H9 (cell line): Measurements from ENCODE around the gene EPYC. TPM values are rescaled to one million over a fixed set of nuclear protein-coding genes. Genes with fewer than 3 reads are reported as not detected.

Experiments
- DNase-seq: peaks from one replicate; pipeline ENCODE4 v3.0.0-alpha.2; 2017
- H2AFZ ChIP-seq: one replicate; pipeline ENCODE4 v1.6.1; 2013; ENCODE audit warnings: mild to moderate bottlenecking, low read length, control low read depth, moderate library complexity
- H2AK5ac ChIP-seq: 2 replicates; pipeline ENCODE4 v1.6.1; 2013; ENCODE audit warnings: low read length, control low read depth, mixed read lengths; ENCODE audit not compliant: insufficient read length
- H2BK120ac ChIP-seq: one replicate; pipeline ENCODE4 v1.6.1; 2013; ENCODE audit warnings: low read depth, mild to moderate bottlenecking, low read length, control low read depth, inconsistent platforms; ENCODE audit not compliant: poor library complexity, severe bottlenecking
- H2BK12ac ChIP-seq: 2 replicates; pipeline ENCODE4 v1.6.1; 2013; ENCODE audit warnings: low read length, control low read depth, mixed read lengths, low read depth; ENCODE audit not compliant: insufficient read length
- H2BK15ac ChIP-seq: 2 replicates; pipeline ENCODE4 v1.6.1; 2013; ENCODE audit warnings: low read depth, low read length, control low read depth
- H2BK20ac ChIP-seq: one replicate; pipeline ENCODE4 v1.6.1; 2013; ENCODE audit warnings: low read depth, mild to moderate bottlenecking, low read length, control low read depth, inconsistent platforms; ENCODE audit not compliant: poor library complexity, severe bottlenecking
- H2BK5ac ChIP-seq: 2 replicates; pipeline ENCODE4 v1.6.1; 2013; ENCODE audit warnings: low read length, control low read depth, mixed read lengths; ENCODE audit not compliant: insufficient read length
- H3K14ac ChIP-seq: 2 replicates; pipeline ENCODE4 v1.6.1; 2013; ENCODE audit warnings: low read length, control low read depth; ENCODE audit not compliant: insufficient read depth
- H3K18ac ChIP-seq: 2 replicates; pipeline ENCODE4 v1.6.1; 2013; ENCODE audit warnings: low read depth, mild to moderate bottlenecking, mixed read lengths, low read length, control low read depth; ENCODE audit not compliant: insufficient read length
- H3K23ac ChIP-seq: 2 replicates; pipeline ENCODE4 v1.6.1; 2013; ENCODE audit warnings: low read length, control low read depth, mixed read lengths, low read depth; ENCODE audit not compliant: insufficient read length
- H3K23me2 ChIP-seq: 2 replicates; pipeline ENCODE4 v1.6.1; 2013; ENCODE audit warnings: low read depth, mild to moderate bottlenecking, mixed read lengths, low read length, control low read depth; ENCODE audit not compliant: insufficient read length, poor library complexity, severe bottlenecking
- H3K27ac ChIP-seq: 2 replicates; pipeline ENCODE4 v1.5.1; 2013; ENCODE audit warnings: low read length, control low read depth, mixed read lengths, low read depth; ENCODE audit not compliant: insufficient read length
- H3K27me3 ChIP-seq: 2 replicates; pipeline ENCODE4 v1.6.1; 2013; ENCODE audit warnings: low read length, control low read depth, inconsistent platforms; ENCODE audit not compliant: insufficient read depth
- H3K4ac ChIP-seq: 2 replicates; pipeline ENCODE4 v1.6.1; 2013; ENCODE audit warnings: low read depth, mild to moderate bottlenecking, control low read depth, inconsistent platforms, low read length, moderate library complexity
- H3K4me1 ChIP-seq: 2 replicates; pipeline ENCODE4 v1.6.1; 2013; ENCODE audit warnings: low read length, control low read depth, inconsistent platforms; ENCODE audit not compliant: insufficient read depth
- H3K4me2 ChIP-seq: 2 replicates; pipeline ENCODE4 v1.6.1; 2013; ENCODE audit warnings: low read length, control low read depth, mixed read lengths; ENCODE audit not compliant: insufficient read length, insufficient read depth
- H3K56ac ChIP-seq: 2 replicates; pipeline ENCODE4 v1.6.1; 2013; ENCODE audit warnings: low read depth, mild to moderate bottlenecking, mixed read lengths, low read length, control low read depth; ENCODE audit not compliant: insufficient read length
- H3K79me1 ChIP-seq: 2 replicates; pipeline ENCODE4 v1.6.1; 2013; ENCODE audit warnings: low read depth, mild to moderate bottlenecking, moderate library complexity, low read length, control low read depth, inconsistent platforms; ENCODE audit not compliant: insufficient read depth, poor library complexity, severe bottlenecking
- H3K79me2 ChIP-seq: 2 replicates; pipeline ENCODE4 v1.6.1; 2013; ENCODE audit warnings: low read length, control low read depth, inconsistent platforms; ENCODE audit not compliant: insufficient read depth
- H3K9ac ChIP-seq: 2 replicates; pipeline ENCODE4 v1.6.1; 2013; ENCODE audit warnings: low read length, control low read depth, mixed read lengths; ENCODE audit not compliant: insufficient read length; ENCODE audit errors: extremely low read depth
- H3K9me3 ChIP-seq: one replicate; pipeline ENCODE4 v1.6.1; 2013; ENCODE audit warnings: low read depth, low read length, inconsistent platforms; ENCODE audit not compliant: control insufficient read depth
- H3T11ph ChIP-seq: one replicate; pipeline ENCODE4 v1.6.1; 2013; ENCODE audit warnings: mild to moderate bottlenecking, low read length, control low read depth, inconsistent platforms
- H4K20me1 ChIP-seq: one replicate; pipeline ENCODE4 v1.6.1; 2013; ENCODE audit not compliant: control insufficient read depth, insufficient read length, insufficient read depth
- H4K5ac ChIP-seq: 2 replicates; pipeline ENCODE4 v1.6.1; 2013; ENCODE audit warnings: low read depth, mild to moderate bottlenecking, mixed read lengths, low read length, control low read depth; ENCODE audit not compliant: insufficient read length
- H4K8ac ChIP-seq: replicated peaks from 2 replicates; pipeline ENCODE4 v1.6.1; 2013; ENCODE audit warnings: low read length, control low read depth, mixed read lengths, low read depth; ENCODE audit not compliant: insufficient read length
- H4K91ac ChIP-seq: 2 replicates; pipeline ENCODE4 v1.6.1; 2013; ENCODE audit warnings: low read depth, mild to moderate bottlenecking, moderate library complexity, mixed read lengths, low read length, control low read depth; ENCODE audit not compliant: insufficient read length
- H3K27ac Mint-ChIP-seq, 3 experiments: 2 replicates in 2 of 3; 3 replicates in 1 of 3; pipeline ENCODE4 v1.8.0; 2020 to 2021; ENCODE audit warnings: mixed read lengths in 3 of 3, mild to moderate bottlenecking in 1 of 3, moderate library complexity in 1 of 3
- H3K27me3 Mint-ChIP-seq: 2 replicates; pipeline ENCODE4 v1.8.0; 2021; ENCODE audit warnings: low read depth, mild to moderate bottlenecking, moderate library complexity, mixed read lengths
- H3K36me3 Mint-ChIP-seq, 3 experiments: 2 replicates in 2 of 3; 3 replicates in 1 of 3; pipeline ENCODE4 v1.8.0; 2020 to 2021; ENCODE audit warnings: low read depth in 3 of 3, mixed read lengths in 3 of 3; ENCODE audit not compliant: insufficient read depth in 1 of 3
- H3K4me1 Mint-ChIP-seq, 2 experiments: 2 replicates each; pipeline ENCODE4 v1.8.0; 2020; ENCODE audit warnings: mixed read lengths in 2 of 2
- H3K4me3 Mint-ChIP-seq, 2 experiments: 2 replicates in 1 of 2; 3 replicates in 1 of 2; pipeline ENCODE4 v1.8.0; 2020 to 2021; ENCODE audit warnings: mild to moderate bottlenecking in 2 of 2, mixed read lengths in 2 of 2, moderate library complexity in 1 of 2
- H3K9me3 Mint-ChIP-seq, 2 experiments: 2 replicates in 1 of 2; 3 replicates in 1 of 2; pipeline ENCODE4 v1.8.0; 2020; ENCODE audit warnings: mild to moderate bottlenecking in 2 of 2, mixed read lengths in 2 of 2, moderate library complexity in 1 of 2
- CTCF ChIP-seq: fragments of 200-600 bp; sonication (generic); conservative IDR thresholded peaks from 3 replicates; pipeline ENCODE4 v1.8.0; 2021; ENCODE audit warnings: antibody characterized with exemption, mild to moderate bottlenecking
- WGBS: extraction: QIAGEN DNeasy Blood & Tissue Kit; methylation state at CpG from one replicate; pipeline ENCODE4 v1.1.7; 2013; ENCODE audit warnings: missing lambda C conversion rate, low lambda C conversion rate, mixed read lengths; ENCODE audit not compliant: insufficient read length; ENCODE audit errors: extremely low coverage; 5-methylcytosine and 5-hydroxymethylcytosine counted together
- total RNA-seq: library from RNA; stranded (reverse); gene quantifications from 2 replicates; pipeline ENCODE4 v1.2.1, GENCODE V29; 2021

The EPYC gene
- total RNA-seq, 1 experiment from 2014 or later, result not detected

DNA sequence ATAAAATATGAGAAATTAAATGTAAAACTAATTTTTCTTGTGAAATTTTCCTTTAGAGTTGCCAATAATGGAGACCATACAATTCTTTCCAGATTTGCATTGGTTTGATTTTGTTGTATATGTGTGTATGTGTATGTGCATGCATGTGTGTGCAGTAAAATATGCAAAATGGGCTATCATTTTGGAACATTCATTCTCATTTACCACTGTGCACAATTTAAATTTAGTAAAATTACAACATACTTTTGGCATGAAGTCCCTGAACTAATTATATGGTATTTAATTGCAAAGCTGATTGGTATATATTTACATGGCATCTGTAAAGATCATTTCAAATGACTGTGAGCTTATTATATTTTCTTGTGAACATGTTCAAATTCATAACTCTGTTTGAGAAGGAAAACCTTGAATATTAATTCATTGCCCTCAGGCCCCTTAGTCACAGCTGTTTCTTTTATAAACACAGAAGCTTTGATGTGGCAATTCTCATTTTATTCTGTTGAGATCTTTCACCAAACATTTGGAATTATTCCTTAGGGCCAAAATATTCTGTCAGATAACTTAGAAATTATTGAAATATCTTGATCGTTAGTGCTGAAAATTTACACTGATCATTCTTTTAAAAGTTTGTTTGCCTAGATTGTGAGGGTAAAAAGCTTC is 35.5 kb upstream of the EPYC start:
- Histone ChIP-seq H3K79me1 (no peaks in the 10 kb centered on the region), H2BK5ac (no peak overlapping the region), H3K14ac (no peak overlapping the region), H2BK120ac (no peak overlapping the region), H3K4me1 (no peaks in the 10 kb centered on the region), H4K5ac (no peak overlapping the region), H3K27me3 (no peaks in the 10 kb centered on the region), H2AFZ (no peak overlapping the region), H2BK12ac (no peak overlapping the region), H2BK20ac (no peak overlapping the region), H3K4me2 (no peak overlapping the region), H4K20me1 (no peaks in the 10 kb centered on the region), H3K9me3 (no peaks in the 10 kb centered on the region), H2AK5ac (no peak overlapping the region), H3K27ac (no peak overlapping the region), H3K18ac (no peak overlapping the region), H2BK15ac (no peak overlapping the region), H3K23me2 (no peaks in the 10 kb centered on the region), H3K23ac (no peak overlapping the region), H4K91ac (no peak overlapping the region), H3T11ph (no peak overlapping the region), H4K8ac (no peak overlapping the region), H3K4ac (no peak overlapping the region), H3K79me2 (no peaks in the 10 kb centered on the region), H3K56ac (no peak overlapping the region), H3K9ac (no peak overlapping the region)
- H3K4me3 Mint-ChIP-seq, result no peak overlapping the region
- H3K4me1 Mint-ChIP-seq, result peaks cover 0 to 3% of the 10 kb centered on the region in 2 experiments; a peak in 2 of 4 replicates
- H3K36me3 Mint-ChIP-seq, result no peaks in the 10 kb centered on the region
- no CpG with 5 or more reads among the region's 1 CpG for WGBS
- H3K27me3 Mint-ChIP-seq, result no peaks in the 10 kb centered on the region
- TF ChIP-seq CTCF, result no peak
- DNase-seq, result no peak
- no peak overlapping the region for H3K27ac Mint-ChIP-seq
- no peaks in the 10 kb centered on the region for H3K9me3 Mint-ChIP-seq
